HCT116 (cell line): ENCODE results near the gene RARG.

Experiments used
- EZH2 ChIP-seq: fragments of 200-600 bp; sonication (generic); IDR thresholded peaks from 2 replicates; pipeline ENCODE4 v1.6.1; 2017; ENCODE audit warnings: antibody characterized with exemption, mixed run types
- EZH2phosphoT487 ChIP-seq: fragments of 200-600 bp; IDR thresholded peaks from 2 replicates; pipeline ENCODE4 v1.6.1; 2018; ENCODE audit warnings: antibody characterized with exemption, borderline replicate concordance
- FOSL1 ChIP-seq: IDR thresholded peaks from 2 replicates; pipeline ENCODE4 v1.6.1; 2012; ENCODE audit warnings: low read depth
- JUND ChIP-seq: IDR thresholded peaks from 2 replicates; pipeline ENCODE4 v1.6.1; 2012
- RAD21 ChIP-seq: IDR thresholded peaks from 2 replicates; pipeline ENCODE4 v1.6.1; 2012; ENCODE audit warnings: low read depth, mild to moderate bottlenecking
- SP1 ChIP-seq: IDR thresholded peaks from 2 replicates; pipeline ENCODE4 v1.6.1; 2012; ENCODE audit warnings: low read depth
- TF ChIP-seq, protein P1 (sequence below), 3 experiments: fragments of 200-600 bp in 1 of 3; sonication (generic) in 1 of 3; IDR thresholded peaks in 2 of 3; conservative IDR thresholded peaks in 1 of 3; 2 replicates each; pipeline ENCODE4 v1.5.1; 2012 to 2017; ENCODE audit warnings: low read depth in 2 of 3, low read length in 2 of 3, antibody characterized with exemption in 1 of 3, borderline replicate concordance in 1 of 3, control low read depth in 1 of 3, mild to moderate bottlenecking in 1 of 3, mixed read lengths in 1 of 3, mixed run types in 1 of 3, moderate library complexity in 1 of 3; ENCODE audit not compliant: insufficient read depth in 1 of 3
- TF ChIP-seq, protein P2 (sequence below): IDR thresholded peaks from 2 replicates; pipeline ENCODE4 v1.6.1; 2012; ENCODE audit warnings: low read depth

DNA sequence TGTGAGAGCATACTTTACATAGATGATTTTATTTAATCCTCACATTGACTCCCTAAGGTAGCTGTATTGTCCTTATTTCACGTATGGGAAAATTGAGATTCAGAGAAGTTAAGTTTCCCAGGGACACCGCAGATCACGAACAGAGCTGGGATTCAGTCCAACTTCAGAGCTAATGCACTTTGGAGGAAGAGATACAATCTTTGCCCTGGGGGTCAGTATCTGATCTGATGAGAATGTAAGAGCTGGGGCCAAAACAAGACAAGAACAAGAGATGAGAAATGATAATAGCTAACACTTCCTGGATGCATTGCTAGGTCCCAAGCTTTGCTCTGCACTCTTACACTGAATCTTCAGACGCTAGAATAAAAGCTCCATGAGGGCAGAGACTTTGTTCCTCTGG lies 45.3 kb downstream of the RARG start:
- TF ChIP-seq, protein P1, sequence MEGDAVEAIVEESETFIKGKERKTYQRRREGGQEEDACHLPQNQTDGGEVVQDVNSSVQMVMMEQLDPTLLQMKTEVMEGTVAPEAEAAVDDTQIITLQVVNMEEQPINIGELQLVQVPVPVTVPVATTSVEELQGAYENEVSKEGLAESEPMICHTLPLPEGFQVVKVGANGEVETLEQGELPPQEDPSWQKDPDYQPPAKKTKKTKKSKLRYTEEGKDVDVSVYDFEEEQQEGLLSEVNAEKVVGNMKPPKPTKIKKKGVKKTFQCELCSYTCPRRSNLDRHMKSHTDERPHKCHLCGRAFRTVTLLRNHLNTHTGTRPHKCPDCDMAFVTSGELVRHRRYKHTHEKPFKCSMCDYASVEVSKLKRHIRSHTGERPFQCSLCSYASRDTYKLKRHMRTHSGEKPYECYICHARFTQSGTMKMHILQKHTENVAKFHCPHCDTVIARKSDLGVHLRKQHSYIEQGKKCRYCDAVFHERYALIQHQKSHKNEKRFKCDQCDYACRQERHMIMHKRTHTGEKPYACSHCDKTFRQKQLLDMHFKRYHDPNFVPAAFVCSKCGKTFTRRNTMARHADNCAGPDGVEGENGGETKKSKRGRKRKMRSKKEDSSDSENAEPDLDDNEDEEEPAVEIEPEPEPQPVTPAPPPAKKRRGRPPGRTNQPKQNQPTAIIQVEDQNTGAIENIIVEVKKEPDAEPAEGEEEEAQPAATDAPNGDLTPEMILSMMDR (IDR thresholded peaks at IDR 0.05 in 2 of 3, conservative IDR thresholded peaks at IDR 0.05 in 1 of 3; ENCODE audit: borderline replicate concordance in 1 of 3, insufficient read depth in 1 of 3, low read depth in 2 of 3, low read length in 2 of 3) = no peak
- TF ChIP-seq RAD21 = no peak
- TF ChIP-seq EZH2 = no peak
- TF ChIP-seq JUND = no peak
- TF ChIP-seq EZH2phosphoT487 = no peak
- TF ChIP-seq, protein P2, sequence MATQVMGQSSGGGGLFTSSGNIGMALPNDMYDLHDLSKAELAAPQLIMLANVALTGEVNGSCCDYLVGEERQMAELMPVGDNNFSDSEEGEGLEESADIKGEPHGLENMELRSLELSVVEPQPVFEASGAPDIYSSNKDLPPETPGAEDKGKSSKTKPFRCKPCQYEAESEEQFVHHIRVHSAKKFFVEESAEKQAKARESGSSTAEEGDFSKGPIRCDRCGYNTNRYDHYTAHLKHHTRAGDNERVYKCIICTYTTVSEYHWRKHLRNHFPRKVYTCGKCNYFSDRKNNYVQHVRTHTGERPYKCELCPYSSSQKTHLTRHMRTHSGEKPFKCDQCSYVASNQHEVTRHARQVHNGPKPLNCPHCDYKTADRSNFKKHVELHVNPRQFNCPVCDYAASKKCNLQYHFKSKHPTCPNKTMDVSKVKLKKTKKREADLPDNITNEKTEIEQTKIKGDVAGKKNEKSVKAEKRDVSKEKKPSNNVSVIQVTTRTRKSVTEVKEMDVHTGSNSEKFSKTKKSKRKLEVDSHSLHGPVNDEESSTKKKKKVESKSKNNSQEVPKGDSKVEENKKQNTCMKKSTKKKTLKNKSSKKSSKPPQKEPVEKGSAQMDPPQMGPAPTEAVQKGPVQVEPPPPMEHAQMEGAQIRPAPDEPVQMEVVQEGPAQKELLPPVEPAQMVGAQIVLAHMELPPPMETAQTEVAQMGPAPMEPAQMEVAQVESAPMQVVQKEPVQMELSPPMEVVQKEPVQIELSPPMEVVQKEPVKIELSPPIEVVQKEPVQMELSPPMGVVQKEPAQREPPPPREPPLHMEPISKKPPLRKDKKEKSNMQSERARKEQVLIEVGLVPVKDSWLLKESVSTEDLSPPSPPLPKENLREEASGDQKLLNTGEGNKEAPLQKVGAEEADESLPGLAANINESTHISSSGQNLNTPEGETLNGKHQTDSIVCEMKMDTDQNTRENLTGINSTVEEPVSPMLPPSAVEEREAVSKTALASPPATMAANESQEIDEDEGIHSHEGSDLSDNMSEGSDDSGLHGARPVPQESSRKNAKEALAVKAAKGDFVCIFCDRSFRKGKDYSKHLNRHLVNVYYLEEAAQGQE = no peak
- no peak for TF ChIP-seq SP1
- TF ChIP-seq FOSL1 = no peak
